GM21619 (cell line): ENCODE data around the gene RNF144A.
A peak's percentile ranks its signal among the peaks of the same experiment; 100 is the strongest.
"Not testable (repeated sequence)": the region's sequence is repeated elsewhere in the genome, so short reads cannot be mapped to it uniquely, and the experiment has no call there.

ENCODE experiments used
- ATAC-seq: cut with Tn5 transposase; IDR thresholded peaks from one replicate; pipeline ENCODE4 v1.9.1; 2021; ENCODE audit not compliant: unreplicated experiment

The RNF144A gene

DNA sequence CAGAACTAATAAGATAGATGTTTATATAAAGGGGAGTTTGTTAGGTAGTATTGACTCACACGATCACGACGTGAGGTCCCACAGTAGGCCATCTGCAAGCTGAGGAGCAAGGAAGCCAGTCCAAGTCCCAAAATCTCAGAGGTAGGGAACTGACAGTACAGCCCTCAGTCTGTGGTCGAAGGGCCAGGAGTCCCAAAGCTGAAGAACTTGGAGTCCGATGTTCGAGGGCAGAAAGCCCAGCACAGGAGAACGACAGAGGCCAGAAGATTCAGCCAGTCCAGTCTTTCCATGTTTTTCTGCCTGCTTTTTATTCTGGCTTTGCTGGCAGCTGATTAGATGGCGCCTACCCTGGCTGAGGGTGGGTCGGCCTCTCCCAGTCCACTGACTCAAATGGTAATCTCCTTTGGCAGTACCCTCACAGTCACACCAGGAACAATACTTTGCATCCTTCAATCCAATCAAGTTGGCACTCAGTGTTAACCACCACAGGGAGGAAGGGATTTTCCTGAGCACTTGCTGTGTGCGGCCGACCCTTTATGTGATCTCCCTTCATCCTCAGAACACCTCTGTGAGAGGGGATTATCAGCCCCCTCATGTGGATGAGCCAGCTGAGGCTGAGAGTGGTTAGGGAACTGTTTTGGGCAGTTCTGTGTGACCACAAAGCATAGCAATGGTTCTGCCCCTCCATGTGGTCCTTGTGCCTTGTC, 78.3 kb downstream of the RNF144A start:
- no peak for ATAC-seq

DNA sequence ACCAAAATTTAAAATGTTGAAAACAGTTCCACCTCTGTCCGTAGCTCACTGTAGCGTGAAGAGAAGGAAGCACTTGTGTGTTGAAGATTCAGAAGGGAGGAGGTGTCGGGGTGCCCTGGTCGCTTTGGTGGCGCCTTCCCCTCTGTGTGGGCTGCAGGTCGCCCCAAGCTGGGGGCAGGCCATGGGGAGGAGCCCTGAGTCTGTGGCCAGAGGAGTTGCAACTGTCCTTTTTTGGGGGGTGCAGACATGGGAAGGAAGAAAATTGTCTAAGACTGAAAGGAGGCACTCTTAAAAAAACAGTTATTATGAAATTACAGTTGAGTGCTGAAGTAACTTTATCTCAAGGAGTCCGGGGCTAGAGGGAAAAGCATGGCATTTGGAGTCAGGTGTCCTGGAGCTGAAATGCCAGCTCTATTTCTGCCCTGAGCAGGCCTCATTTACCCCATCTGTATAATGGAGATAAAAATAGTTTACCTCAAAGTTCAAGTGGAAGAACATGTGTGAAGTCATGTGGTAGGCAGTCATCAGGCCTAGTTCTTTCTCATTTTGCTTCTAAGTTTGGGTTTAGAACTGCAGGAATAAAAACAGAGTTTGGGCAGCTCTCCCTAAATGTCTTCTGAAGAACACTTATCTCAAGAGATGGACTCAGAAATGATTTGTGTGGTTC, 82.1 kb downstream of the RNF144A start:
- peak; percentile 91 for ATAC-seq

DNA sequence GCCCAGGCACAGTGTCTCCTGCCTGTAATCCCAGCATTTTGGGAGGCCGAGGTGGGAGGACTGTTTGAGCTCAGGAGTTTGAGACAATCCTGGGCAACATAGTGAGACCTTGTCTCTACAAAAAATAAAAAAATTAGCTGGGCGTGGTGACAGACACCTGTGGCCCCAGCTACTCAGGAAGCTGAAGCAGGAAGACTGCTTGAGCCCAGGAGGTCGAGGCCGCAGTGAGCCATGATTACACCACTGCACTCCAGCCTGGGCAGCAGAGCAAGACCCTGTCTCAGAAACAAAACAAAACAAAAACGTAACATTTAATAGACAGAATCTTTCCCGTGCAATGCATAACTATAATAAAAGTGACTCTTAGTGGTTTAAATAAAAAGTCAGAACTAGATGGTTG, 84.2 kb downstream of the RNF144A start:
- ATAC-seq, result not testable (repeated sequence)

DNA sequence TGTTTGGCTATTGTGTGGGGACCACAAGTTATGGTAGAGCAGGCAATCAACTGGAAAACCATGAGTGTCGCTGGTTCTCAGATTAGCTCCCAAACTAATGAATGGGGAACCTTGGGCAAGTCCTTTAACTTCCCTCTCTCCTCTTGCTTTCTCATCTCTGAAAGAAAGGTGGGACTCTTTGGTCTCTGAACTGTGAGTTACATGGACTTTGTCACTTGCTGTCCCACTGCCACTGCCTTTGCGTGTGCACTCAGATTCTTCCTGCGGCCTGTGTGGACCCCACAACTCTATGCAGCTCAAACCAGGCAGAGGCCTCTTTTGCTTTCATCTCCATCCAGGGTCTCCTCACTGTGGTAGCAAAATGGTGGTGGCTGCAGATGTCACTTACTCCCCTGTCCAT, 86.7 kb downstream of the RNF144A start:
- ATAC-seq, result no peak

DNA sequence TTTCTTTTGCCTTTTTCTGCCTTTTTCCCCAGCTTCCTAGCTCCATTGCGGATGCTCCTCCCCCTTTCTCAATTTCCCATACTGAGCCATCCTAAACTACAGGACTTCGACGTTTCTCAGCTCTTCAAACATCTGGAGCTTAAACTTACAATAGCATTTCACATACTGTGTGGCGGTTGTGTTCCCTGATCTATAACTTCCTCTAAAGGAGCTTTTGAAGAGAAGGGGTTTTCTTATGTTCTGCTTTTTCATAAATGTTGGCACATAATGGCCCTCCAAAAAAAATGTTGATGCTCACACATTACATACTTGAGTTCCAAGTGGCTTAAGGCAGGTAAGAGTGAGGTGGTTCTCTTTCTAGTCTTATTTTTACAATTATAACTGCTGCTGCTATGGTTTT, 87.4 kb downstream of the RNF144A start:
- ATAC-seq, result no peak

DNA sequence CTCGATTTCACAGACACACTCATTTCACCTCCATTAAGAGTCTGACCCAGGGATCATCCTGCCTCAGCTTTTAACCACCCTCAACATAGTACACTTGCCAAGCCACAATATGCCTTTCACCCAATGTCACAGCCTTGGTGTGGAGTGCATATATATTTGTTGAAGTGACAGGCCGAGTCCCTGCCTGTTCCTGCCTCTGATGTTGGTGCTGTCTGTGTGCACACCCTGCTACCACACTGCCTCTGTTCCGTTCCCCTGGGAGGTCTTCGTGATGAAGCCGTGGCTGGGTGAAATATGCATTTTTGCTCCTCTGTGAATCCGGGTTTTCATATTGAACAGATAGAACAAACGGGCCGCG, 90.3 kb downstream of the RNF144A start:
- ATAC-seq, result peak; percentile 35

DNA sequence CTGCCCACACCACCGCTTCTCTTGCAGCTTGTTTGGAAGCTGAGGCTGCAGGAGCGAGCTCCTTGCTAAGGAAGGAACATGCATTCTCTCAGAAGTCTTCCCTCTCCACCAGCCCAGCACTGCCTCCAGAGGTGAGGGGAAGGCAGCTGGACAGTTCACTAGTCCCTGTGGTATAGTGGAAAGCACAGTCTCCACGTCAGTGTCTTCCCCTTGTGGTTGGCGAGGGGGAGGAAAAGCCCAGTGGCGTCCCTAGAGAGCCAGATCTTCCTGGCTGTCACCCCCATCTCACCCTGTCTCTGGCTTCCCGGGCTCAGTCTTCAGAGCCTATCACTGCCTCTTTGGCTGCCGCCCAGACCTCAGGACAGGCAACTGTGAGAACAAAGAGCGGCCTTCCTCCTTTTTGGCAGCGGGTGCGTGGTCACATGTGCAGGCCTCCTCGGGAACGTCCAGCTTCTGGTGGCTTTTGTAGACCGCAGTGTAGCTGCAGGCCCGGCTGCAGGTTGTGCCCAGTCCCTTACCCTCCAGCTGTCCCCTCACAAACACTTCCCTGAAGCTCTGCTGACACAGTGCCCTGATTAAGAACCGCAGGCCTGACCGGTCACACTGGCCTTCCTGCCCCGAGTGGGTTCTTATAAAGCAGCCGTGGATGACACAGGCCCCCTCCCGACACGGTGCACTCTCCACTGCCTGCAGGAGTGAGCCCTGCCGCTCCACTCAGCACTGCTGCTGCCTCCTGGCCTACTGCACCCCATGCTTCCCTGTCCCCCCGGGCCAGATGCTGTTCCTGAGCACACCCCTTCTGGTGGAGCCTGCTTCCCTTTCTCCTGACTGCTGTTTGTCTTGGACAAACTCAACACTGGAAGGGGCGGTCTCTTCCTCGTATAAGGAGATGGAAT, 90.9 kb downstream of the RNF144A start:
- ATAC-seq, result peak; percentile 58

DNA sequence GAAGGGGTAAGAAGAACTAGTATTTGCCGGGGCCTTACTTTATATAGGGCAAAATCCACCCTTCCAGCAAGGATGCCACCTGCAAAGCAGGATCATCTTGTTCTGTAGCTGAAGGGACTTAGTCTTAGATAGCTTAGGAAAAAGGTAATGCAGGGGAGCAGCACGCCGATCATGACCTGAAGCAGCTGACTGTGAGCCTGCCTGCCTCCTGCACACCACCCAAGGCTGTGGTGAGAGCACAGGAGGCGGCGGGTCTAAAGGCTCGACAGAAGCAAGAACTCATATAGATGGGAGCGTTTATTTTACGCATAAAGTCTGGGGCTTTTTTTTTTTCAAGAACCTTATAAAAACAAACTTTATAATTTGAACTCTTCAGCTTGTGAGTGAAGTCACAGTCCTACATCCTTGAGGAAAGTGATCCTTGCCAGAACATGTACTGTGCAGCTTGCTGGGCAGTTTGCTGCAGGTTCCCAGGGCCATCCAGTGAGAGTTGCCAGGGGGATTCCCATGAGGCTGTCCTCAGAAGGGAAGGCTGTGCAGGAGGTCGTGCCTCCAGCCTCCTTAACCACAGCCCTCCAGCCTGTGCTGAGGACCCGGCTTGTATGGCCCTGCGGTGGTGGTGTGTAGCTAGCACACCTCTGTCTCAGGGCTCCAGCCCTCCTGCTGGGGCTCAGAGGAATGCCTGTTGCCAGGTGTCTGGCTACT, 92.1 kb downstream of the RNF144A start:
- ATAC-seq, result no peak

DNA sequence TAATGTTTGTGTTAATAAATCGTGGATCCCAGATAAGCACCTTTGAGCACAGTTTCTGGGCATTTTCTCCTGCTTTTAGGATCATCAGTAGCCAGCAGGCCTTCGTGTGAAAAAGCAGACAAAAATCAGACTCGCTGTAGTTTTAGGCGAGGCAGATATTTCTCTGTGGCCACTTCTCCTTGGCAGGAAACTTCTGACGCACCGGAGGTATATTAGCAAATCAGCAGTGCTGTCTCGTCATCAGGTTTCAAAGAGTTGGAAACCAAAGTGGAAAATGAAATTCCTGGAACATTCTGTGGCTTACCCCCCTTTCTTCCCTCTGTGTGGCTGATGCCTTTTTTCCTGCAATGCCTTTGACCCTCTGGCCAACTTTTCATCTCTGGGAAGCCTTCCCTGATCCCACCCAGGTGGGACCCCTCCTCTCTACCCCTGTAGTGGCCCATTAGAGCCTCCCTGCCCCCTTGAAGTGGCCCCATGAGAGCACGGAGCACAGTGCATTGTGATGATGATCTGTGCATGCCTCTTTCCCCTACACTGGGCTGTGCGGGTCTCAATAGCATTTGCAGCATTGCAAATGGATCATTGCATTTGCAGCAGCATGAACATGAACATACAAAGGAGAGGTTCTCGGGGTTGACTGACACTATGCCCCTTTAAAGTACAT, 93.3 kb downstream of the RNF144A start:
- no peak for ATAC-seq

DNA sequence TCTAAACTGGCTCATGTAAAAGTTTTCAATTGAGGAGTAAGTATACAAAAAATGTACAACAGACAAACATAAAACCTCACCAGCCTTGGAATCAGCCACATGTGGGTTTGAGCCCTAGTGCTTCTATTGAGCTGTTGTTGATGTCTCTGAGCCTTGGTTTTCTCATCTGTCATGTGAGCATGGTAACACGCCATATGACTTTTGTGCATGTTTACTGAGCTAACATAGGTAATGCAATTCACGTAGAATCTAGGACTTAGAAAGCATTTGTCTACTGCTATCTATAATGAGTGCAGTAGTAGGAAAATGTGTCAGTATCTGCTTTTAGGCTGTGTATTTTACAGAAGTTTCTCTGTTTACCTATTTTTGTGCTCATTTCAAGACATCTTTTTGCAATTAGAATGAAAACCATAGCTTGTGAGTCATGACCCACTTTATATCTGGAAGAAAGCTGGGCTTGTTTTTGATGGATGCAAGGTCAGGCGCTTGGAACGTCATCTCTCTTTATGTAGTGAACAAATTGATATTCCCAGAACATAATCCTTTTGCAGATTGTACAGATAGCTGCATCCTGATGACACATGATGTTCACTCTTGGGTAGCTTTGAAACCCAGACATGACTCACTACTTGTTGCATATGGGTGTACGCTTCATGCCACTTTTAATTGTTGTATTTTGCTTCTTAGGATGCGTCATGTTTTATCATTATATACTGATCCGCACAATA, 94.3 kb downstream of the RNF144A start:
- no peak for ATAC-seq

DNA sequence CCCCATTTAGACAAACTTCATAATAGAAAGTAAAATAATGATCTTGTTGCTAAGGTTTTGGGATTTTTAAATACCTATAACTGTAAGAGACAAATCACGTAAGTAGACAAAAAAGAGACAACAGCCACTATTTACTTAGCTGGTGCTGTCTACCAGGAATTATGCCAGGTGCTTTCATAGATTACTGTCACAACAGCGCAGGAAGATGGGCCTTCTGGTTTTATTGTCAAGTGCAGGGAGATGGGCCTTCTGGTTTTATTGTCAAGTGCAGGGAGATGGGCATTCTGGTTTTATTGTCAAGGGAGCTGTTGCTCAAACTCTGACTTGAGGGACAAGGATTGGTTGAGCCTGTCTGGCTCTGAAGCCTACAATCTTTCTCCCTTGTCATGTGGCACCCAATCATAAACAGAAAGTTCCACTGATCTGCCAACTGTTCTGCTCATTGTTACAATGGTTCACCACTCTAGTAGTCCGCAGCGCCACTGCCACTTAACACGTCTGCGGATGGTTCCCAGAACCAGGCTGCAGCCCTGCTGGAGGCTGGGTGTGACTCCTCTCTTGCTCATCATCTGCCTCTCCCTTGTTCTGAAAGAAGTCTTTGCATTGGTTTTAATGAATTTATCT, 95.0 kb downstream of the RNF144A start:
- ATAC-seq, result no peak

DNA sequence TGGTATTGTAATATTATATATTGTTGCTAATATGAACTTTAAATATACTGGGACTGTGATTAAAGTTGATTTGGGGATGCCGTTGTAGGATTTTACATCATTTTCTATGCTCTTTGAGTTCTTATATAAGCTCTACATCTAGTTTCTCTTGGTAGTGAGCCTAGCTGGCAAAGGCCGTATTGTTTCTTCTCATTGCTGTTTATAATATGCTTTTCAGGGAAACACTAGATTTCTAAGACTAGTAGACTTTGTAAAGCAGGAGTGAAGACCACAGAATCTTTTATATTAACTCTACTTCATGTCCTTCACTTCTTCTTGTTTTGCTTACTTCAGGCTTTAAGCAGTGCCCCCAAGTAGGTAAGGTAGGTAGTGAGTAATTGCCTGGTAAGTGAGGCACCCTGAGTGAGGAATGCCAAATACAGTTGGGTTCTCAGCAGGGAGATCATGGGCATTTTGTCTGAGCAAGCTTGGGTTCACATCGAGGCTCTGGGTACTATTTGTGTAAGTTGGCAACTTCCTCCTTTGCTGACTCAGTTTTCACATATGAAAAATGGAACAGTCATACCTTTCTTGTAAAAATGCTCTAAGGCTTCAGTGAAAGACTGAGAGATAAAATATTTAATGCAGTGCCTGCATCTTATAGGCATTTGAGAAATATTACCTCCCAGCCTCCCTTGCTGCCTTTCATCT, 96.4 kb downstream of the RNF144A start:
- no peak for ATAC-seq

DNA sequence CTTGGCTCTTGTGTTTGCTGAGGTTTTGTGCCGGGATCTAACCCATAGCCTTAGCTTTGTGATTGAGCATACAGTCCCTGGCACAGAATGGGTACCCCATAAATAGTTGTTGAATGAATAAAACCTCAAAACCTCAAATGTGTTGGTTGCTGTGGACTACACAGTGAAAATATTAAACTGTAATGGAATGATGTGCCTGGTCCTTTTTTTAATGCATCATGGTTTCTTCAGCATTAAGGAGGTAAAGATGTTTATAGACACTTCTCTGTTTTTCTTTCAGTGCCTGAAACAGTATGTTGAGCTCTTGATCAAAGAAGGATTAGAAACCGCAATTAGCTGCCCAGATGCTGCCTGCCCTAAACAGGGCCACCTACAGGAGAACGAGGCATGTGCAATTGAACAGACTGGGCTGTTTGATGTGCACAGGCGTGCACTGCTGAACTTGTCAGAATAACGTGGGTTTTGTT, 97.0 kb downstream of the RNF144A start:
- no peak for ATAC-seq

DNA sequence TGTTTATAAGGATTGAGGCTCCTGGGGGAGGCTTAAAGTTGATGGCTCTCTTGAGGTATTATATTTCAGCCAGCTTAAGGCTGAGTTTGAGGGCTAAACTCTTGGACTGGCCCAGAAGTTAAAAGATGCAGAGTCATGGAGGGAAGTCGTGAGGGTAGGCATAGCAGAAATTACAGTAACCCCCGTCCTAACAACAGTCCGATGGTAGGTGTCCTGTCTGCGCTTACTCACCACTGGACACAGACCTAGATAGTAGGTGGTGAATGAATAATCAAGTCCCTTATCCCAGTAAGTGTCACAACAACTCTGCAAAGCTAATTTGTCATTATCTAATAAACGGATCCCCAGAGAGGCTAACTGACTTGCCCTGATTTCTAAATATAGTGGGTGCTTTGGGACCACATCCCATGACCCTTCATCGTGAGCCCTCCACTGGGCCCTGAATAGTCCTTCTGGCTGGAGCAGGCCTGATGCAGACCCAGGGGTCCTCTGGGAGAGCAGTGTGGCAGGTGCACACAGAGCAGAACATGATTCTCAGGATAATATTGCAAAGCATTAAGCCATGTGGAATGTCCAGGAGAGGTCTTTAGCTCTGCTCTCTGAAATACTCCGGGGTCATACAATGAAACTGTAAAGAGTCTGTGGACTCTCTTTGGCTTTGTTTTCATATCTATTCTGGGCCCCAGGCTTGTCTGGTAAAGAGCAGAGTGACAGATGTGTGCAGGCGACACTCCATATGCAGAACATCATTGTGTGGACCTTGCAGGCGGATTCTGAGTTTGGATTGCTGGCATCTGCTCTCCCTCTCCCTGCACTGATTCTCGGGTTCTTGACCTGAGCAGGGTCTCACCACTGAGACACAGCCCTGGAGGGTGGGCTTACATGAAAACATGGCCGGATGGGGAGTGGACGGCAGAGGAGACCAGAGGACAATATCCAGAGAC, 98.1 kb downstream of the RNF144A start:
- ATAC-seq, result no peak

DNA sequence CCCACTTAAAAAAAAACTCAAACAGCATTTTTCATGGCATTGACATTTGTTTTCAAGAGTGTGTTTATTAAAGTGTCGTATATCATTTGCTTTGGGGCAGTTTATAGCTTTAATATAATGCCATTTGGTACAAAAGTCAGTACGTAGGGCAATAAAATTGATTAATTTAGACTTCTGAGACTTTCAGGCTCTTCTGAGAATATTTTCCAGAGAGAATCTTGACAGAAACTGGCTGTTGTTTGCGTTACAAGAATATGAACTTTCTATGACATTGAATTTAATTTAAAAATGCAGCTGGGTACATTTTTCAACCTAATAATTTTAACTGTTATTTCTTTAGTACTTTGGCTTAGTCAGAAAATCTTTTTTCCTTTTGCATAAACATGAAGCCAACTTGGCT, 98.9 kb downstream of the RNF144A start:
- no peak for ATAC-seq

DNA sequence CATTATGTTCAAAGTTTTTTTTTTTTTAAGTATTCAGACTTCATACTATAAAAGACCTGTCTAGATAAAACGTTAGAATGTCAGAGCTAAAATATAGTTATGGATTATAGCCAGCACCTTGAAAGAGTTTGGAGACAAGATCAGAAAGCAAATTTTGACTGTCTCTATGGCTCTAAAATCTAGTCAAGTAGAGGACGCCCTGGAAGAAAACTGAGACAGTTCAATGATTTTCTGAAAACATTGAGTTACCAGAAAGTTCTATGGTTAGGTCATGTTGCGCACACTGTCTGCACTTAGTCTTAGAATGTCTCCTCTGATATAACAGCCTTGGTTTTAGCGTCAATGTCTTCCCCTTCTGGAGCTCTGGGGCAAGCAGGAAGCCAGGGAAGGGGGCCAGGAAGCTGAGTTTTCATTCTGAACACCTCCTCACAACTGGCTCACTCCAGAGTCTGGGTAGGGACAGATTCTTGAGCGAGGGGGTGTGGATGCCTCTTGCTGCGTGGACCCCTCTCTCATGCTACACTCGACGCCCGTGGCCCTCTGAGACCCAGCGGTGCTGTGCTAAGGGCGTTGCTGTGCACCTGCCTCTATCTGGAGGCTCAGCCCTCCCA, 99.5 kb downstream of the RNF144A start:
- ATAC-seq, result no peak

DNA sequence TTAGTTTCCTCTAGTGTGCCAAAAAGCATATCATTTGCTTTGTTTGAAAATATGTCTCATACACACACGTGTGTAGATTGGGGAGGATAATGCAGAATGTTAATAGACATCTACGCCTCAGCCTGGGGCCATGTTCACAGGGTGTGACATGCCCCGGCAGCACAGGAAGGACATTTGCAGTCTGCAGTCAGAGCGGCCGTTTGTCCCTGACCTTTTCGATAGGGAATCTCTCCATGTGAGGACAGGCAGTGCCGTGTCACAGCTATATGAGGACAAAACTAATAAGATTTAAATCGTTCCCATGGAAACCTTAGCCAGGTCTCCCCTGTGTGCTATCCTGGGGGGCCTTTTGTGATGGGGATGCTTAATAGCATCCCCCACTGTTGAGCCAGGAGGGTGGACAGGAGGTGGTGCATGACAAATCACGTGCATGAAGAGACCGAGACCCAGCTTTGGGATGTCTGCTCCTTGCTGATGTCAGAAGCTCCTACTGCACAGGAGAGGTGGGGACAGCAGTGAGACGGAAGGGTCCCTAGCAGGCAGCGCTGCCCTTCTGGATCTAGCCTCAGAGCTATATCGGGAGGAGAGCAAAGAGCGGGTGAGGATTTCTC, 100.6 kb downstream of the RNF144A start:
- ATAC-seq, result no peak
